Transverse colon (tissue), 4 donors: ENCODE data around the gene TSPAN9.

Experiments used
- EP300 ChIP-seq: sonication (generic); formaldehyde crosslinking; IDR thresholded peaks from one replicate; pipeline ENCODE4 v1.6.1; 2017; ENCODE audit warnings: antibody characterized with exemption, low read depth
- POLR2AphosphoS5 ChIP-seq, 3 donors: sonication (generic); formaldehyde crosslinking; IDR thresholded peaks; one replicate each; pipeline ENCODE4 v1.6.1; 2016; ENCODE audit warnings: antibody characterized with exemption in 3 of 3
- TF ChIP-seq, protein P1 (sequence below), 5 experiments: fragments of 200-600 bp in 3 of 5; fragments of 450-650 bp in 2 of 5; sonication (generic) in 3 of 5; IDR thresholded peaks; 1 replicate in 2 of 5; 2 replicates in 3 of 5; pipeline ENCODE4 v1.5.1; 2016 to 2017; ENCODE audit warnings: antibody characterized with exemption in 5 of 5, inconsistent platforms in 3 of 5, mild to moderate bottlenecking in 2 of 5, moderate library complexity in 1 of 5

GRCh38 chr12:3141339-3142321 lies 64.5 kb downstream of the TSPAN9 start:
- TF ChIP-seq, protein P1, sequence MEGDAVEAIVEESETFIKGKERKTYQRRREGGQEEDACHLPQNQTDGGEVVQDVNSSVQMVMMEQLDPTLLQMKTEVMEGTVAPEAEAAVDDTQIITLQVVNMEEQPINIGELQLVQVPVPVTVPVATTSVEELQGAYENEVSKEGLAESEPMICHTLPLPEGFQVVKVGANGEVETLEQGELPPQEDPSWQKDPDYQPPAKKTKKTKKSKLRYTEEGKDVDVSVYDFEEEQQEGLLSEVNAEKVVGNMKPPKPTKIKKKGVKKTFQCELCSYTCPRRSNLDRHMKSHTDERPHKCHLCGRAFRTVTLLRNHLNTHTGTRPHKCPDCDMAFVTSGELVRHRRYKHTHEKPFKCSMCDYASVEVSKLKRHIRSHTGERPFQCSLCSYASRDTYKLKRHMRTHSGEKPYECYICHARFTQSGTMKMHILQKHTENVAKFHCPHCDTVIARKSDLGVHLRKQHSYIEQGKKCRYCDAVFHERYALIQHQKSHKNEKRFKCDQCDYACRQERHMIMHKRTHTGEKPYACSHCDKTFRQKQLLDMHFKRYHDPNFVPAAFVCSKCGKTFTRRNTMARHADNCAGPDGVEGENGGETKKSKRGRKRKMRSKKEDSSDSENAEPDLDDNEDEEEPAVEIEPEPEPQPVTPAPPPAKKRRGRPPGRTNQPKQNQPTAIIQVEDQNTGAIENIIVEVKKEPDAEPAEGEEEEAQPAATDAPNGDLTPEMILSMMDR (IDR thresholded peaks at IDR 0.05): no peak
- TF ChIP-seq POLR2AphosphoS5 (IDR thresholded peaks at IDR 0.05): no peak
- TF ChIP-seq EP300: no peak
